HEK293 (cell line): ENCODE measurements around the gene TNS3.

Experiments used
- CTCF ChIA-PET: fragments of 350-600 bp; formaldehyde crosslinking; extraction: SDS; loops from one replicate; lab custom pipeline; 2021; ENCODE audit warnings: antibody characterized with exemption; lab: Yijun Ruan, JAX
- POLR2A ChIA-PET: fragments of 300-600 bp; formaldehyde crosslinking; extraction: SDS; loops from one replicate; lab custom pipeline; 2020; ENCODE audit warnings: antibody characterized with exemption, inconsistent platforms; lab: Yijun Ruan, JAX
- H3K27ac ChIP-seq: fragments of 200-500 bp; sonication (Bioruptor generic); 2 replicates; pipeline ENCODE4 v1.5.1; 2014; ENCODE audit warnings: low read depth, low read length, control low read depth, inconsistent platforms; ENCODE audit errors: extremely low read depth
- H3K36me3 ChIP-seq, 2 experiments: fragments of 200-500 bp in 1 of 2; sonication (Bioruptor generic) in 1 of 2; 1 replicate in 1 of 2; 2 replicates in 1 of 2; pipeline ENCODE4 v1.5.1; 2014 to 2017; ENCODE audit warnings: inconsistent platforms in 2 of 2, low read length in 2 of 2; ENCODE audit not compliant: control insufficient read depth in 2 of 2, insufficient read depth in 1 of 2
- H3K4me1 ChIP-seq: fragments of 200-500 bp; sonication (Bioruptor generic); 2 replicates; pipeline ENCODE4 v1.5.1; 2014; ENCODE audit warnings: mild to moderate bottlenecking, low read length, inconsistent platforms; ENCODE audit not compliant: control insufficient read depth, insufficient read depth
- H3K4me3 ChIP-seq: 2 replicates; pipeline ENCODE4 v1.5.1; 2011; ENCODE audit warnings: low read depth, mild to moderate bottlenecking, control low read depth, low read length, moderate library complexity
- H3K9me3 ChIP-seq: fragments of 200-500 bp; sonication (Bioruptor generic); 2 replicates; pipeline ENCODE4 v1.5.1; 2014; ENCODE audit warnings: low read depth, low read length, inconsistent platforms; ENCODE audit not compliant: control insufficient read depth, insufficient read depth
- HIC1 ChIP-seq: fragments of 450-650 bp; formaldehyde crosslinking; IDR thresholded peaks from 2 replicates; pipeline ENCODE4 v1.5.1; 2016; ENCODE audit warnings: missing biosample characterization, missing genetic modification characterization
- PBX3 ChIP-seq: sonication (generic); formaldehyde crosslinking; IDR thresholded peaks from 2 replicates; pipeline ENCODE4 v1.8.1; 2022; ENCODE audit warnings: mild to moderate bottlenecking, moderate library complexity, missing genetic modification reagents
- PRDM1 ChIP-seq: fragments of 450-650 bp; formaldehyde crosslinking; IDR thresholded peaks from 2 replicates; pipeline ENCODE4; 2016; ENCODE audit warnings: missing biosample characterization, missing genetic modification characterization
- ZBTB8A ChIP-seq: fragments of 450-650 bp; formaldehyde crosslinking; IDR thresholded peaks from 2 replicates; pipeline ENCODE4 v1.5.1; 2016; ENCODE audit warnings: missing biosample characterization, missing genetic modification characterization
- ZNF132 ChIP-seq: fragments of 450-650 bp; formaldehyde crosslinking; IDR thresholded peaks from 2 replicates; pipeline ENCODE4 v1.5.1; 2017; ENCODE audit warnings: missing biosample characterization, missing genetic modification characterization, borderline replicate concordance
- ZNF140 ChIP-seq: fragments of 450-650 bp; formaldehyde crosslinking; IDR thresholded peaks from 2 replicates; pipeline ENCODE4 v1.5.1; 2016; ENCODE audit warnings: missing biosample characterization, missing genetic modification characterization
- ZNF184 ChIP-seq: fragments of 450-650 bp; IDR thresholded peaks from 2 replicates; pipeline ENCODE4 v1.5.1; 2018; ENCODE audit warnings: missing biosample characterization, mild to moderate bottlenecking, missing genetic modification characterization
- ZNF324 ChIP-seq: fragments of 450-650 bp; formaldehyde crosslinking; IDR thresholded peaks from 2 replicates; pipeline ENCODE4 v1.5.1; 2016; ENCODE audit warnings: missing biosample characterization, missing genetic modification characterization
- ZNF362 ChIP-seq: fragments of 450-650 bp; formaldehyde crosslinking; IDR thresholded peaks from 2 replicates; pipeline ENCODE4 v1.5.1; 2016; ENCODE audit warnings: missing biosample characterization, missing genetic modification characterization
- ZNF416 ChIP-seq: fragments of 450-650 bp; formaldehyde crosslinking; IDR thresholded peaks from 2 replicates; pipeline ENCODE4 v1.5.1; 2016; ENCODE audit warnings: missing biosample characterization, missing genetic modification characterization
- ZNF513 ChIP-seq: fragments of 450-650 bp; IDR thresholded peaks from 2 replicates; pipeline ENCODE4 v1.5.1; 2018; ENCODE audit warnings: missing biosample characterization, missing genetic modification characterization
- ZNF548 ChIP-seq: fragments of 450-650 bp; formaldehyde crosslinking; IDR thresholded peaks from 2 replicates; pipeline ENCODE4 v1.5.1; 2016; ENCODE audit warnings: missing biosample characterization, missing genetic modification characterization
- ZSCAN23 ChIP-seq: fragments of 450-650 bp; formaldehyde crosslinking; IDR thresholded peaks from 2 replicates; pipeline ENCODE4 v1.5.1; 2016; ENCODE audit warnings: missing biosample characterization, missing genetic modification characterization

TNS3 gene

GRCh38 chr7:47516386-47516785 lies 65.5 kb downstream of the TNS3 start:
- TF ChIP-seq ZNF140 (no peak), ZBTB8A (no peak), ZNF548 (tag by site-specific recombination) (no peak), PBX3 (no peak)

GRCh38 chr7:47515305-47515834 lies 66.5 kb downstream of the TNS3 start:
- POLR2A ChIA-PET, result no interaction called here
- TF ChIP-seq ZNF513 (tag by site-specific recombination) (peak; percentile 80), ZNF184 (tag by site-specific recombination) (no peak)

More at GRCh38 chr7:47516386-47516785, 65.5 kb downstream of the TNS3 start:
- Histone ChIP-seq H3K4me1 (no peaks in the 10 kb centered on the region), H3K27ac (no peak overlapping the region), H3K4me3 (no peak overlapping the region), H3K9me3 (no peaks in the 10 kb centered on the region), H3K36me3 (no peaks in the 10 kb centered on the region)
- ChIA-PET POLR2A (no interaction called here), CTCF (no interaction called here)

GRCh38 chr7:47514818-47515217 lies 67.1 kb downstream of the TNS3 start:
- ChIA-PET POLR2A (no interaction called here), CTCF (no interaction called here)
- H3K4me3 ChIP-seq, result no peak overlapping the region
- H3K4me1 ChIP-seq, result no peaks in the 10 kb centered on the region
- H3K36me3 ChIP-seq, result no peaks in the 10 kb centered on the region
- no peaks in the 10 kb centered on the region for H3K9me3 ChIP-seq
- TF ChIP-seq ZNF324 (tag by site-specific recombination) (no peak), ZNF362 (no peak), ZNF132 (no peak), HIC1 (tag by site-specific recombination) (no peak), ZNF416 (tag by site-specific recombination) (no peak)
- no peak overlapping the region for H3K27ac ChIP-seq

More at GRCh38 chr7:47515305-47515834, 66.5 kb downstream of the TNS3 start:
- Histone ChIP-seq H3K4me1 (no peaks in the 10 kb centered on the region), H3K36me3 (no peaks in the 10 kb centered on the region), H3K27ac (no peak overlapping the region), H3K9me3 (no peaks in the 10 kb centered on the region), H3K4me3 (no peak overlapping the region)
- CTCF ChIA-PET, result no interaction called here

- POLR2A ChIA-PET, result no interaction called here
- no peaks in the 10 kb centered on the region for H3K36me3 ChIP-seq
- H3K9me3 ChIP-seq, result no peaks in the 10 kb centered on the region
- H3K27ac ChIP-seq, result no peak overlapping the region
- TF ChIP-seq ZSCAN23 (tag by site-specific recombination) (no peak), PRDM1 (tag by site-specific recombination) (peak; percentile 96)
- no peaks in the 10 kb centered on the region for H3K4me1 ChIP-seq
- no peak overlapping the region for H3K4me3 ChIP-seq
- CTCF ChIA-PET, result no interaction called here
Measured at GRCh38 chr7:47514367-47514766, 67.5 kb downstream of the TNS3 start.
